ENCODE measurements around the gene EEF2K.

EEF2K gene

DNA sequence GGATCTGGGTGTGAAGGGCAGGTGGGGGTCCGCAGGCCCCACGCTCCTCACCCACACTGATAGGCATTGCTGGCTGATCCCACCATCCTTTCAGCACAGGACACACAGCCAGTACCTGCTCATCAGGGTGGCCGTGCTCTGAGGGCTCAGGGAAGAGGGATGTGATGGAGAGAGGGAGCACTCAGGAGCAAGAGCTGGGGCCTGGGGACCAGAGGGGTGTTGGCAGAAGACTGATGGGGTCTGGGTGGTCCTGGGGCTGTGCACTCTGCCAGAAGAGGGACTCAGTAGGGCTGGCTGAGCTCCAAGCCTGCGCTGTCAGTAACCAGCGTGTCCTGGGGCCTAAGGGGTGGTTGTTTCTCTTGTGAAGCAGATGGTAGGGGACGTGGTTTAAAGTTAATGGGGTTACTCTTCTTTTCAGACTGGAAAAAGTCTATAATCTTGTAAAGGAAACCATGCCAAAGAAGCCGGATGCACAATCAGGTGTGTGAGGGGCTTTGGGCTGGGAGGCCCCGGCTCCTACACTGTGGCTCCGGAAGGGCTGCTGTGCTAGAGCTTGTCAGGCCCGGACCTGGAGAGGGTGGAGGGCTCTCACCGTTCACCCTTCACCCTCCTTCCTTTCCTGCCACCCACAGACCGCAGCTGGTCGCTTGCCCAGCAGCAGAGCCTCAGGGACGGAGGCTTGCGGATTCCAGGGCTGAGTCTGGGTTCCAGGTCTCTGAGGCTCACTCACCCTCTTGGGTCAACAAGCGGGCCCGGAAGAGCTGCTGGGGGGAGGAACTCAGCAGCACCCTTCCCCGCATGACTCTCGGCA, 118.9 kb downstream of the EEF2K start:
- no peaks in the 10 kb centered on the region for H3K27me3 ChIP-seq (ENCODE audit: insufficient read depth, insufficient read length)
- no peak overlapping the region for H3K9ac ChIP-seq (ENCODE audit: insufficient read length, low read depth)
- H3K9me3 ChIP-seq (ENCODE audit: insufficient read depth, low read length), result no peaks in the 10 kb centered on the region
- no peak overlapping the region for H3K4me3 ChIP-seq (ENCODE audit: insufficient read length, low read depth)
- DNase-seq (ENCODE audit: low read depth, low spot score), result no peak
- H3K4me1 ChIP-seq (ENCODE audit: insufficient read depth, insufficient read length), result no peaks in the 10 kb centered on the region
- no peak for TF ChIP-seq ZNF274 (IDR thresholded peaks at IDR 0.05; ENCODE audit: low read depth, low read length)
- no peak for TF ChIP-seq SUZ12 (IDR thresholded peaks at IDR 0.05; ENCODE audit: extremely low read depth, insufficient read depth, insufficient read length)
- no peak for TF ChIP-seq YY1 (IDR thresholded peaks at IDR 0.05; ENCODE audit: insufficient read depth, insufficient read length)
- peaks cover 98% of the 10 kb centered on the region for H3K36me3 ChIP-seq (ENCODE audit: insufficient read depth, insufficient read length, low read length)

DNA sequence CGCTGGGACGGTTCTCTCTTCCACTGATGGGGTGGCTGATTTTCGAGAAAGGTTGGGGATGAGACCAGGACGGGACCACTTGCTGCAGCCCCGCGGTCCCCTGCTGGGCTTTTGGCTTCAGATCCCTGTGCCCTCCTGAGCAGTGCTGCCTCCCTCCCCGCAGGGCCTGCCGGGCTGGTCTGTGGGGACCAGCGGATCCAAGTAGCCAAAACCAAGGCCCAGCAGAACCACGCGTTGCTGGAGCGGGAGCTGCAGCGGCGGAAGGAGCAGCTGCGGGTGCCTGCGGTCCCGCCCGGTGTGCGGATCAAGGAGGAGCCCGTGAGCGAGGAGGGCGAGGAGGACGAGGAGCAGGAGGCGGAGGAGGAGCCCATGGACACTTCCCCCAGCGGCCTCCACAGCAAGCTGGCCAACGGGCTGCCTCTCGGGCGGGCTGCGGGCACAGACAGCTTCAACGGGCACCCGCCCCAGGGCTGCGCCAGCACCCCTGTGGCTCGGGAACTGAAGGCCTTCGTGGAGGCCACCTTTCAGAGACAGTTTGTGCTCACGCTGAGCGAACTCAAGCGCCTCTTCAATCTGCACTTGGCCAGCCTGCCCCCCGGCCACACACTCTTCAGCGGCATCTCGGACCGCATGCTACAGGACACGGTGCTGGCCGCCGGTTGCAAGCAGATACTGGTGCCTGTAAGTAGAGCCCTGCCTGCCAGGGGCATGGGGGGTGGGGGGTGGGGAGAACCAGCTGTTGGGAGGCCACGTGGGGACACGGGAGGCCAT, 119.7 kb downstream of the EEF2K start:
- H3K4me3 ChIP-seq (ENCODE audit: insufficient read length, low read depth), result no peak overlapping the region
- peaks cover 99% of the 10 kb centered on the region for H3K36me3 ChIP-seq (ENCODE audit: insufficient read depth, insufficient read length, low read length)
- H3K4me1 ChIP-seq (ENCODE audit: insufficient read depth, insufficient read length), result no peaks in the 10 kb centered on the region
- TF ChIP-seq SUZ12 (IDR thresholded peaks at IDR 0.05; ENCODE audit: extremely low read depth, insufficient read depth, insufficient read length) (no peak), YY1 (IDR thresholded peaks at IDR 0.05; ENCODE audit: insufficient read depth, insufficient read length) (no peak), ZNF274 (IDR thresholded peaks at IDR 0.05; ENCODE audit: low read depth, low read length) (no peak)
- no peak overlapping the region for H3K9ac ChIP-seq (ENCODE audit: insufficient read length, low read depth)
- H3K27me3 ChIP-seq (ENCODE audit: insufficient read depth, insufficient read length), result no peaks in the 10 kb centered on the region
- H3K9me3 ChIP-seq (ENCODE audit: insufficient read depth, low read length), result no peaks in the 10 kb centered on the region
- DNase-seq (ENCODE audit: low read depth, low spot score), result no peak

DNA sequence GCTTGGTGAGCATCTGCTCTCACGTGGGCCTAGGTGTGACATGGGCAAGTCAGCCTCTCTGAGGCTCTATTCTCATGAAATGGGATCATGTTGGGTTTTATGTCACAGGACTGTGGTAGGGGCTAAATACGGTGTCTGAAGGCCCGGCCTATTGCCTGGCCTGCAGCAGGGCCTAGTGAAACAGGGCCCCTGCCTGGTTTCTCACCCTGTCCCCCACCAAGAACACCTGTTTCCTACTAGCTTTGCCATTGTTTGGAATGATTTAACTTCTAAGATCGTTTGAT, 120.2 kb downstream of the EEF2K start:
- TF ChIP-seq SUZ12 (IDR thresholded peaks at IDR 0.05; ENCODE audit: extremely low read depth, insufficient read depth, insufficient read length), result no peak
- TF ChIP-seq ZNF274 (IDR thresholded peaks at IDR 0.05; ENCODE audit: low read depth, low read length), result no peak
- TF ChIP-seq YY1 (IDR thresholded peaks at IDR 0.05; ENCODE audit: insufficient read depth, insufficient read length), result no peak
- H3K9me3 ChIP-seq (ENCODE audit: insufficient read depth, low read length), result no peaks in the 10 kb centered on the region
- no peak overlapping the region for H3K9ac ChIP-seq (ENCODE audit: insufficient read length, low read depth)
- no peaks in the 10 kb centered on the region for H3K27me3 ChIP-seq (ENCODE audit: insufficient read depth, insufficient read length)
- no peak for DNase-seq (ENCODE audit: low read depth, low spot score)
- peaks cover 98% of the 10 kb centered on the region for H3K36me3 ChIP-seq (ENCODE audit: insufficient read depth, insufficient read length, low read length)
- no peak overlapping the region for H3K4me3 ChIP-seq (ENCODE audit: insufficient read length, low read depth)
- H3K4me1 ChIP-seq (ENCODE audit: insufficient read depth, insufficient read length), result no peaks in the 10 kb centered on the region

DNA sequence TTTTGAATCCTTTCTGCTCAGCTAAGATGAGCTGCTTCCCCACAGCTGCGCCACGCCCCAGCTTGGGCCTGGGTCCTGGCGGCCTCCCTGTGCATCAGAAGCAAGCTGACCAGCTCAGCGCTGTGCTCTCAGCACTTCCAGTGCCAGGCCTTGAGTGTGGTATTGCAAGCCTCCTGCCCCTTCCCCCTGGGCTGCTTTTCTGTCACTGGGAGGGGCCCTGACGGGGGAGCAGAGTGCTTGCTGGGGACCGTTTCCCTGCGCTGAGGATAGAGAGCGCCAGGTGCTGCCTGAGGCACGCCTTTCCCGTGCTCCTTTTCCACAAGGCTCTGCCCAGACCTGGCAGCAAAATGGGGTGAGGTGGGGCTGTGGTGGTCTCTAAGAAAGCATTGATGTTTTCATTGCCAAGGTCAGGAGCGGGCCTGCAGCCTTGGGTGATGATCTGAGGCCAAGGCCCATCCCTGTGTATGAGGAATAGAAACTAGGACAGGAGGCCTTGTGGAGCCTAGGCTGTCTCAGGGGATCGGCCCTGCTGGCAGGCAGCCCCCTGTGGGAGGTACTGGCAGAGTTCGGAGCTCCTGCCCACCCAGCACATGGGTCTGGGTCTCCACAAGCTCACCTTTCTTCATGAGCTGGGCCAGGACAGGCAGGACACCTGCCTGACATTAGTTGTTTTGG, 120.8 kb downstream of the EEF2K start:
- Histone ChIP-seq H3K9me3 (ENCODE audit: insufficient read depth, low read length) (no peaks in the 10 kb centered on the region), H3K9ac (ENCODE audit: insufficient read length, low read depth) (no peak overlapping the region), H3K4me1 (ENCODE audit: insufficient read depth, insufficient read length) (no peaks in the 10 kb centered on the region), H3K4me3 (ENCODE audit: insufficient read length, low read depth) (no peak overlapping the region), H3K36me3 (ENCODE audit: insufficient read depth, insufficient read length, low read length) (peaks cover 98% of the 10 kb centered on the region), H3K27me3 (ENCODE audit: insufficient read depth, insufficient read length) (no peaks in the 10 kb centered on the region)
- TF ChIP-seq ZNF274 (IDR thresholded peaks at IDR 0.05; ENCODE audit: low read depth, low read length) (no peak), YY1 (IDR thresholded peaks at IDR 0.05; ENCODE audit: insufficient read depth, insufficient read length) (no peak), SUZ12 (IDR thresholded peaks at IDR 0.05; ENCODE audit: extremely low read depth, insufficient read depth, insufficient read length) (no peak)
- DNase-seq (ENCODE audit: low read depth, low spot score), result no peak

DNA sequence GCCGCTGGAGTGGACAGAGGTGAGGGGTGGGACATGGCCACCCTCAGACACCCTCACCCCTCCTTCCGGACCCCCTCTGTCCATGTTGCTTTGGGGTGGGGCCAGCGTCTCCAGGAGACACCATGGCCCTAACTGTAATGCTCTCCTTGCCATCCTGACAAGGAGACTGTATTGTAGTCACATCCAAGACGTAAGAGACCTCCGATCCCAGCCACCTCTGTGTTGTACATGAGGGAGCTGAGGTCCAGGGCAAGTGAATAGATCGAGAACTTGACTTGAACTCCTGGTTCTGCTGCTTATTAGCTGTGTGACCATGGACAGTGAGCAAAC, 121.3 kb downstream of the EEF2K start:
- peaks cover 98% of the 10 kb centered on the region for H3K36me3 ChIP-seq (ENCODE audit: insufficient read depth, insufficient read length, low read length)
- H3K4me1 ChIP-seq (ENCODE audit: insufficient read depth, insufficient read length), result no peaks in the 10 kb centered on the region
- TF ChIP-seq YY1 (IDR thresholded peaks at IDR 0.05; ENCODE audit: insufficient read depth, insufficient read length) (no peak), ZNF274 (IDR thresholded peaks at IDR 0.05; ENCODE audit: low read depth, low read length) (no peak), SUZ12 (IDR thresholded peaks at IDR 0.05; ENCODE audit: extremely low read depth, insufficient read depth, insufficient read length) (no peak)
- no peak overlapping the region for H3K9ac ChIP-seq (ENCODE audit: insufficient read length, low read depth)
- DNase-seq (ENCODE audit: low read depth, low spot score), result no peak
- no peak overlapping the region for H3K4me3 ChIP-seq (ENCODE audit: insufficient read length, low read depth)
- no peaks in the 10 kb centered on the region for H3K9me3 ChIP-seq (ENCODE audit: insufficient read depth, low read length)
- no peaks in the 10 kb centered on the region for H3K27me3 ChIP-seq (ENCODE audit: insufficient read depth, insufficient read length)

DNA sequence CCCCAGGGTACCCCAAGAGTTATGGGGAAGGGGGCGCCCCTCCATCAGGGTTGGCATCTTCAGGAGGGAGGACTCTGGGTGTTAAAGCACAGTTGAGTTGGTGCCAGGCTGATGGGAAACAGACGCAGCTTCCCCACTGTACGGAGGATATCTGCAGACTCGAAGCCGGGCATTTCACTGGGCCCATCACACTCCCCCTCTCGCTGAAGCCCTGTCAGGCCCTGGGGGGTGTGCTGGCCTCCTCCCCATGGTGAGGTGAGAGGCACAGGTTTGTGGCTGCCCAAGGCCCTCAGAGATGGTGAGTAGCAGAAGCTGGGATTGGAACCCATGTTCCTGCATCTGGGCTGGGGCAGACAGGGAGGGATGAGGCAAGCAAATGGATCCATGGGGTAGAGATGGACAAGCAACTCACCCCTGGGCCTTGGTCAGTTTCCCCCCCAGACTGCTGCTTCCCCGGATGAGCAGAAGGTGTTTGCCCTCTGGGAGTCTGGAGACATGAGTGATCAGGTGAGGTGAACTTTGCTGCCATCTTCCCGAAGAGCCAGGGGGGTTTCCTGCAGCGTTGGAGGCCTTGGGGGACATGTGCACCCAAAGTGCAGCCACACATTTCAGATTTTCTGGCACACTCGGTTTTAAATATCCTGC, 122.1 kb downstream of the EEF2K start:
- H3K27me3 ChIP-seq (ENCODE audit: insufficient read depth, insufficient read length), result no peaks in the 10 kb centered on the region
- no peaks in the 10 kb centered on the region for H3K4me1 ChIP-seq (ENCODE audit: insufficient read depth, insufficient read length)
- H3K9me3 ChIP-seq (ENCODE audit: insufficient read depth, low read length), result no peaks in the 10 kb centered on the region
- TF ChIP-seq ZNF274 (IDR thresholded peaks at IDR 0.05; ENCODE audit: low read depth, low read length) (no peak), YY1 (IDR thresholded peaks at IDR 0.05; ENCODE audit: insufficient read depth, insufficient read length) (no peak)
- H3K36me3 ChIP-seq (ENCODE audit: insufficient read depth, insufficient read length, low read length), result peaks cover 91% of the 10 kb centered on the region
- H3K4me3 ChIP-seq (ENCODE audit: insufficient read length, low read depth), result no peak overlapping the region
- no peak for DNase-seq (ENCODE audit: low read depth, low spot score)
- no peak overlapping the region for H3K9ac ChIP-seq (ENCODE audit: insufficient read length, low read depth)

All from NT2/D1 (cell line).